HTR-8/SVneo (cell line): ENCODE measurements around the gene YLPM1.

Source experiments
- DNase-seq: peaks from one replicate; pipeline ENCODE4 v3.0.0; 2011; ENCODE audit warnings: low spot score, mixed read lengths; ENCODE audit not compliant: insufficient read length
- FAIRE-seq: peaks from 2 replicates; lab custom pipeline; 2011; peaks lifted over from hg19 to GRCh38; lab: Jason Lieb, UNC

YLPM1 gene

GRCh38 chr14:74865156-74865555 is 102.0 kb downstream of the YLPM1 start:
- no peak for DNase-seq
- FAIRE-seq, result no peak

- DNase-seq (no peak), FAIRE-seq (peak; percentile 71)
These were observed 103.7 kb downstream of the YLPM1 start for GRCh38 chr14:74866708-74867389.

GRCh38 chr14:74867673-74868072 is 104.6 kb downstream of the YLPM1 start:
- FAIRE-seq, result no peak
- no peak for DNase-seq

GRCh38 chr14:74868739-74869138 is 105.6 kb downstream of the YLPM1 start:
- DNase-seq (no peak), FAIRE-seq (no peak)

- DNase-seq, result no peak
- no peak for FAIRE-seq
These were observed 108.7 kb downstream of the YLPM1 start for GRCh38 chr14:74871819-74872218.

GRCh38 chr14:74875204-74875603 is 112.1 kb downstream of the YLPM1 start:
- DNase-seq (no peak), FAIRE-seq (peak; percentile 71)

- DNase-seq, result no peak
- peak; percentile 81 for FAIRE-seq
These were observed 113.1 kb downstream of the YLPM1 start, which contains the start of gene PROX2 for GRCh38 chr14:74875941-74876913. Gene PROX2, minus strand, starts transcription at chr14:74876145. Its CDS starts 12,311 bp downstream, at chr14:74863834.

- FAIRE-seq (no peak), DNase-seq (no peak)
These were observed 116.5 kb downstream of the YLPM1 start for GRCh38 chr14:74879427-74880182.

- DNase-seq (peak; percentile 100), FAIRE-seq (peak; percentile 99)
These were observed 118.5 kb downstream of the YLPM1 start, which contains the start of gene DLST for GRCh38 chr14:74881431-74882102. Gene DLST, plus strand, starts transcription at chr14:74881916. Its CDS starts 38 bp downstream, at chr14:74881954.

- FAIRE-seq (no peak), DNase-seq (no peak)
These were observed 119.2 kb downstream of the YLPM1 start for GRCh38 chr14:74882103-74882920.
